ENCODE measurements around the gene NUAK2. TPM values are rescaled to one million over a fixed set of nuclear protein-coding genes. Genes with fewer than 3 reads are reported as not detected.
A peak's percentile ranks its signal among the peaks of the same experiment; 100 is the strongest.

Gene NUAK2
- total RNA-seq, 6 donors from 2014 or later, result 8.5 to 14.7 (median 10.3) TPM

DNA sequence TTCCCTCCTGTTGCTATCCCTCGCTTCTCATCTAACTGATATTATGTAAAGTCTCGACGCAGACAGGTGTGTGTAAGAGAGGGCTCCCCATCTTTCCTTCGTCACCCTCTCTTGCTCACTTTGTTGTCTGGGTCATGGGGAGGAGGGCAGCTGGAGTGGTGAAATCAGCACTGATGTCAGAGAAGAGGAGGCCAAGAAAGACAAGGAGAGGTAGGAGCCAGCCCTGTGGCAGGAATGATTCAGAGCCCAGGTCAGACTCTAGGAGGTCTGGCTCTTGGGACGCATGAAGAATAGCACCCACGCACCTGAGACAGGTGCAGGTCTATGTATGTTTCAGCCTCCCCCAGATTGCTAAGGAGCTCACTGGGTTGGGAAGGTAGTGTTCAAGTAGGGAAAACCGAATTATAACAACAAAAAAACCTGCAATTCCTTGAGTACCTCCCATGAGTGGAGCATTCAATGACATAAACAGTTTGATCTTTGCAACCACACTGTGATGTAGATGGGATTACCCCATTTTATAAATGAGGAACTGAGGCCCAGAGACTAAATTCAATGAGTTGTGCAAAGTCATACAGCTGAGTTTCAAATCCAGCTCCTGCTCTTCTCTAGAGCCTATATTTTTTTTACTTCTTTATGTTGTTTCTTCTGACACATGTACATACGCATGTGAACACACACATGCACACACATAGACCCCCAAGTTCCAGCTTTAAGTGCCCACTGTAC, 10.4 kb downstream of the NUAK2 start:
- Histone ChIP-seq H3K27me3 (no peaks in the 10 kb centered on the region), H3K4me3 (no peak overlapping the region), H3K9me3 (no peaks in the 10 kb centered on the region), H3K36me3 (peaks cover 0 to 55% (median 47%) of the 10 kb centered on the region in 4 donors), H3K27ac (peak overlapping the region in 3 of 4 donors; percentile 18 to 54 (median 29)), H3K4me1 (peaks cover 33 to 50% (median 39%) of the 10 kb centered on the region in 4 donors)
- ATAC-seq (ENCODE audit: low FRiP score in 2 of 2) (peak in 1 of 2 donors; percentile 57), DNase-seq (no peak)
- WGBS, 2 donors, result 88 to 94% methylated on average over 8 of the region's 8 CpGs
- TF ChIP-seq, protein P1, sequence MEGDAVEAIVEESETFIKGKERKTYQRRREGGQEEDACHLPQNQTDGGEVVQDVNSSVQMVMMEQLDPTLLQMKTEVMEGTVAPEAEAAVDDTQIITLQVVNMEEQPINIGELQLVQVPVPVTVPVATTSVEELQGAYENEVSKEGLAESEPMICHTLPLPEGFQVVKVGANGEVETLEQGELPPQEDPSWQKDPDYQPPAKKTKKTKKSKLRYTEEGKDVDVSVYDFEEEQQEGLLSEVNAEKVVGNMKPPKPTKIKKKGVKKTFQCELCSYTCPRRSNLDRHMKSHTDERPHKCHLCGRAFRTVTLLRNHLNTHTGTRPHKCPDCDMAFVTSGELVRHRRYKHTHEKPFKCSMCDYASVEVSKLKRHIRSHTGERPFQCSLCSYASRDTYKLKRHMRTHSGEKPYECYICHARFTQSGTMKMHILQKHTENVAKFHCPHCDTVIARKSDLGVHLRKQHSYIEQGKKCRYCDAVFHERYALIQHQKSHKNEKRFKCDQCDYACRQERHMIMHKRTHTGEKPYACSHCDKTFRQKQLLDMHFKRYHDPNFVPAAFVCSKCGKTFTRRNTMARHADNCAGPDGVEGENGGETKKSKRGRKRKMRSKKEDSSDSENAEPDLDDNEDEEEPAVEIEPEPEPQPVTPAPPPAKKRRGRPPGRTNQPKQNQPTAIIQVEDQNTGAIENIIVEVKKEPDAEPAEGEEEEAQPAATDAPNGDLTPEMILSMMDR (IDR thresholded peaks at IDR 0.05), result no peak
- TF ChIP-seq POLR2A (IDR thresholded peaks at IDR 0.05), result no peak
- TF ChIP-seq POLR2AphosphoS5 (IDR thresholded peaks at IDR 0.05), result no peak
- TF ChIP-seq EP300 (IDR thresholded peaks at IDR 0.05), result no peak

DNA sequence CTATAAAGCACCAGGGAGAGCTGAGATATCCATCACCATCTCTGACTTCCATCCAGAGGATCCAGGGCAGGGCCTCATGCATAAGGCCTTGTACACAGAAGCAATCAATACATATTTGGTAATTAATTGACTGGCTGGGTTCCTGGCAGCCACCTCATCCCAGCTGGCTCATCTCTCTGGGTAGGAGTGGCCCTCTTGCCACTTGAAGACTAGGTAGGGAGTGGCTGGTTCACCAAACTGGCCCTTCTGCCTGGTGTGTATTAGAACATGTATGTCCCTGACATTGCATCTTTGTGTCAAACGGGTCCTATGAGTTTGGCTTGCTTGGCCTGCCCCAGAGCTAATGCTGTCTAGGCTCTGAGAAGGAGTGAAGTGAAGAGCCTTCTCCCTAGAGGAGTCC, 11.8 kb downstream of the NUAK2 start:
- WGBS, 2 donors, result 42 to 50% methylated on average over 1 of the region's 1 CpG
- no peak overlapping the region for H3K4me3 ChIP-seq
- ATAC-seq (ENCODE audit: low FRiP score in 2 of 2), result no peak
- H3K4me1 ChIP-seq, result peaks cover 22 to 37% (median 25%) of the 10 kb centered on the region in 4 donors
- H3K27ac ChIP-seq, result no peak overlapping the region
- DNase-seq, result no peak
- no peaks in the 10 kb centered on the region for H3K9me3 ChIP-seq
- no peaks in the 10 kb centered on the region for H3K27me3 ChIP-seq
- peaks cover 5 to 69% (median 61%) of the 10 kb centered on the region in 4 donors for H3K36me3 ChIP-seq
- TF ChIP-seq EP300 (IDR thresholded peaks at IDR 0.05) (no peak), POLR2A (IDR thresholded peaks at IDR 0.05) (no peak), POLR2AphosphoS5 (IDR thresholded peaks at IDR 0.05) (no peak)
- TF ChIP-seq, protein P1 (IDR thresholded peaks at IDR 0.05), result no peak

DNA sequence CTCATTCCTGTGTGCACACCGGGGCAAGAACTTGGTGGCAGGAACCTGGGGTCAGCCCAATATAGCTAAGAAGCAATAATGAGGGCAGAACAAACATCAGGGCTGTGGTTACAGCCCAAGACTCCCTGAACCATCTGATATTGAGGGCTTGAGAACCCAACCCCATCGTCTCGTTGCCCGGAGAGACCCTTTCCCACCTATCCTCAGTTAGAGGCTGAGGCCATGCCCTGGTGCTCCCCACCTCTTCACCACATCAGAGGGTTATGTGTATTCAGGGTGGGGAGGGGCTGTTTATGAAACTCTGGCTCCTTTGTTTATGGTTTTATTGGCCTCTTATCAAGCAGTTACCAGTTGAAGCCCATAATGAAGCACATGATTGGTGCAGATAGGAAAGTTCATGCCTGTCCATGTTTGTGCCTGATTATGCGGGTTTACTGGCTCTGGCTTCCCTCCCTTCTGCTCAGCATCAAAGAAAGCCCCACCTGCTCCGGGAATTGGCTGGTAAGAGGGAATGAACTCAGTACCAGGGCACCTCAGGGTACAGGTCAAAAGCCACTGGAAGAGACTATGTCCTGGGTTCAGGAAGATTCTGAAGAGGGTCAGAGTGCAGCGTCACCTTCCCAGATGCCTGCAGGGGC, 14.5 kb downstream of the NUAK2 start:
- no peak for ATAC-seq (ENCODE audit: low FRiP score in 2 of 2)
- TF ChIP-seq EP300 (IDR thresholded peaks at IDR 0.05), result no peak
- WGBS, 2 donors, result 94 to 96% methylated on average over 4 to 7 of the region's 7 CpGs
- no peak overlapping the region for H3K4me3 ChIP-seq
- H3K27ac ChIP-seq, result no peak overlapping the region
- H3K27me3 ChIP-seq, result no peaks in the 10 kb centered on the region
- no peaks in the 10 kb centered on the region for H3K9me3 ChIP-seq
- H3K36me3 ChIP-seq, result peaks cover 18 to 95% (median 84%) of the 10 kb centered on the region in 4 donors
- H3K4me1 ChIP-seq, result peaks cover under 1 to 13% (median 7%) of the 10 kb centered on the region in 4 donors
- DNase-seq, result no peak

DNA sequence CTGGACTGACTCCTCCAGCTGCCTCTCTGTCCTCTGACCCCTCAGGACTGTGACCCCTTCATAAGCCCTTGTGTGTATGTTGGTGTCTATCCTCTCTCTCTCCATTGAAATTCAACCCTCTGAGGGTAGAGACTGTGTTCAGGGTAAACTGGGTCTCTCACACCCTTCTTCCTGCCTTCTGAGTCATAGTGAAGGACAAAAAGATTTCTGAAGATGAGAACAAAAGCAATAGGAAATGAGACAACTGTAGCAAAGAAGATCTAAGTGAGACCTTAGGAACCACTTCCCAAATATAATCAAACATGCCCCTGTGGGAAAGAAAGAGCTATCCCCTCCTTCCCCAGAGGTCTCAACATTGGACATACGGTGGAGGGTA, 16.9 kb downstream of the NUAK2 start:
- ATAC-seq (ENCODE audit: low FRiP score in 2 of 2) (no peak), DNase-seq (no peak)
- Histone ChIP-seq H3K27me3 (no peaks in the 10 kb centered on the region), H3K4me3 (no peak overlapping the region), H3K27ac (no peak overlapping the region), H3K9me3 (no peaks in the 10 kb centered on the region), H3K36me3 (peaks cover 18 to 79% (median 70%) of the 10 kb centered on the region in 4 donors), H3K4me1 (peaks cover 11 to 26% (median 14%) of the 10 kb centered on the region in 4 donors)
- no peak for TF ChIP-seq POLR2AphosphoS5 (IDR thresholded peaks at IDR 0.05)
- no peak for TF ChIP-seq EP300 (IDR thresholded peaks at IDR 0.05)
- TF ChIP-seq, protein P1 (IDR thresholded peaks at IDR 0.05), result no peak
- no peak for TF ChIP-seq POLR2A (IDR thresholded peaks at IDR 0.05)
- WGBS, 2 donors, result 100% methylated on average over 1 of the region's 1 CpG

DNA sequence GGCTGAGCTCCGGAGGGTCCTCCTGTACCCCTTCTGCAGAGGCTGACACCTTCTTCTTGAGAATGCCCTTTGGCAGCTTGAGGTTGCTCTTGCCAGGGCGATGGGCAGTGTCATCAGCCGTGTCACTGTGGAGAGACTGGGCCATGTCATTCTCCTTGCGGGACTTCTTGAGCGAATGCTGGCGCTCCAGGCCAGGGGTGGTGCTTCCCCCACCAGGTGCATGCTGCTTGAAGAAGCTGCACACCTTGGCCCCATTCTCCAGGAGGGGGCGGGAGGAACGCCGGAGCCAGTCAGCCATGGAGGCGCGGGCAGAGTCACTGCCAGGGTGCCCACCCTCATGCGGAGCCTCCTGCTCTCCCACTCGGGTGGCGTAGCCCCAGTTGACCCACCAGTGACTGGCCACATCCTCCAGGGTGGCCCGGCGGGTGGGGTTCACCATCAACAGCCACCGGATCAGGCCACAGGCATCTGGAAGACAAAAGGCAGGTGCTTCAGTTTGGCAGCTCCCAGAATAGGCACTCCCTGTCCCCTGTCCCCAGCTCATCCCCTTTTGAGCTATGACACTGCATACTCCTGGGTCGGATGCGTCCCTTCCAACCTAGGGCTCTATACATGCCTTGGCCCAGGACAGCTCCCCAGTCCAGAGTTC, 17.4 kb downstream of the NUAK2 start:
- WGBS, 2 donors, result 95 to 100% methylated on average over 3 to 17 of the region's 19 CpGs
- H3K4me1 ChIP-seq, result peaks cover 11 to 26% (median 14%) of the 10 kb centered on the region in 4 donors
- ATAC-seq (ENCODE audit: low FRiP score in 2 of 2) (no peak), DNase-seq (peak in 1 of 2 donors; percentile 79)
- H3K27ac ChIP-seq, result no peak overlapping the region
- H3K27me3 ChIP-seq, result no peaks in the 10 kb centered on the region
- no peak overlapping the region for H3K4me3 ChIP-seq
- H3K9me3 ChIP-seq, result no peaks in the 10 kb centered on the region
- peaks cover 18 to 73% (median 67%) of the 10 kb centered on the region in 4 donors for H3K36me3 ChIP-seq
- TF ChIP-seq EP300 (IDR thresholded peaks at IDR 0.05) (no peak), POLR2AphosphoS5 (IDR thresholded peaks at IDR 0.05) (no peak), POLR2A (IDR thresholded peaks at IDR 0.05) (no peak)
- TF ChIP-seq, protein P1 (IDR thresholded peaks at IDR 0.05), result no peak

Data from upper lobe of left lung (tissue), 6 donors.